IPS-15b (cell line): ENCODE data around the gene PHLDA3.

Source experiments
- H3K27me3 ChIP-seq: one replicate; pipeline ENCODE4 v1.6.1; 2013; ENCODE audit warnings: low read length; ENCODE audit not compliant: control insufficient read depth, insufficient read depth
- H3K36me3 ChIP-seq: one replicate; pipeline ENCODE4 v1.6.1; 2013; ENCODE audit warnings: low read length; ENCODE audit not compliant: control insufficient read depth, insufficient read depth
- H3K4me1 ChIP-seq: one replicate; pipeline ENCODE4 v1.6.1; 2013; ENCODE audit warnings: mild to moderate bottlenecking, low read length; ENCODE audit not compliant: control insufficient read depth, insufficient read depth
- H3K4me3 ChIP-seq: one replicate; pipeline ENCODE4 v1.5.1; 2013; ENCODE audit warnings: low read depth, low read length
- H3K9ac ChIP-seq: one replicate; pipeline ENCODE4 v1.6.1; 2013; ENCODE audit warnings: low read depth, mild to moderate bottlenecking, low read length
- H3K9me3 ChIP-seq: one replicate; pipeline ENCODE4 v1.6.1; 2013; ENCODE audit warnings: mild to moderate bottlenecking, low read length; ENCODE audit not compliant: control insufficient read depth, insufficient read depth

The PHLDA3 gene

DNA sequence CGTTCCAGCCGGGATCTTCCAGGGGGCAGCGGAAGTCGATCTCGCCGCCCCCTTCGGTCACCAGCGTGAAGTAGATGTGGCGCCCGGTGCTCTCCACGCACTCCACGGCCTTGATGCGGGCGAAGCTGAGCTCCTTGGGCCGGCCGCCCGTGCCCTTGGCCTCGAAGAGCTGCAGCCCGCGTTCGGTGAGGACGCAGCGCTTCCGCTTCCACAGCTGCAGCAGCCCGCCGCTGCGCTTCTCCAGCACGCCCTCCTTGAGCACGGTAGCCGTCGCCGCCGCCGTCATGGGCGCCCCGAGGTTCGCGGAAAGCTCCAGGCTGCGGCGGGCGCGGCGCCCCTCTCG, 516 bp downstream of the PHLDA3 start:
- peak overlapping the region; percentile 97 for H3K4me3 ChIP-seq
- peaks cover 9% of the 10 kb centered on the region for H3K4me1 ChIP-seq
- peak overlapping the region; percentile 92 for H3K9ac ChIP-seq
- no peaks in the 10 kb centered on the region for H3K9me3 ChIP-seq
- peaks cover 34% of the 10 kb centered on the region for H3K27me3 ChIP-seq
- H3K36me3 ChIP-seq, result peaks cover 12% of the 10 kb centered on the region

- Histone ChIP-seq H3K4me3 (peak overlapping the region; percentile 97), H3K4me1 (peaks cover 9% of the 10 kb centered on the region), H3K27me3 (peaks cover 26% of the 10 kb centered on the region), H3K36me3 (peaks cover 12% of the 10 kb centered on the region), H3K9ac (no peak overlapping the region), H3K9me3 (no peaks in the 10 kb centered on the region)
Observed at GRCh38 chr1:201466492-201466891, 2.5 kb downstream of the PHLDA3 start.

DNA sequence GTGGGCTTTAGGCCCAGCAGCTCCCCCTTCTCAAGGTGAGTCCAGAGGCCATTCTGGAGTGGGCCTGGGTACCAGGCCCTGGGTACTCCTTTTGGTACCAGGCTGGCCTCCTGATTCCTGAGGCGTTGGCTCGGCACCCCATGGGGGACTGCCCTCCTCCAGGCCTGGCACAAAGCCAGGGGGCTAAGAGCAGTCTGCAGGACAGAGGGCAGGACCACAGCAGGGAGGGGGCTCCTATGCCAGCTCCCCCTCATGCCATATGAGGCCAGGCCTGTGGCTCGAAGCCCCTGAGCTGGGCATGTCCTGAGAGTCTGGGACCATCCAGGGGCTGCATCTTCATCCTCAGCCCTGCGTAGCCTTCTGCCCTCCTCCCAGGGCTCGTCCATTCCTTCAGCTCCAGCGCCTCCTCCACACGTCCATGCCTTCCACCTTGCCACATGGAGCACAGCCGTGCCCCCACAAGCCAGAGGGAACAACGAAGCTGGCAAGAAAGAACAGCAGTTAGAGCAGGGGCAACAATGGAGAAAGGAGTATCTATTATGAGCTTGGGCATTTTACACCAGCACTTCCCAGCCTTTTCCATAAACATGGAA, 3.2 kb downstream of the PHLDA3 start:
- no peak overlapping the region for H3K9ac ChIP-seq
- H3K4me3 ChIP-seq, result peak overlapping the region; percentile 19

GRCh38 chr1:201463071-201463552, 5.9 kb downstream of the PHLDA3 start:
- Histone ChIP-seq H3K27me3 (peaks cover 5% of the 10 kb centered on the region), H3K4me3 (no peak overlapping the region), H3K4me1 (peaks cover 4% of the 10 kb centered on the region), H3K9ac (no peak overlapping the region), H3K36me3 (peaks cover 12% of the 10 kb centered on the region), H3K9me3 (no peaks in the 10 kb centered on the region)

More for the DNA sequence above, 3.2 kb downstream of the PHLDA3 start:
- peaks cover 19% of the 10 kb centered on the region for H3K27me3 ChIP-seq
- no peaks in the 10 kb centered on the region for H3K9me3 ChIP-seq
- peaks cover 9% of the 10 kb centered on the region for H3K4me1 ChIP-seq
- peaks cover 12% of the 10 kb centered on the region for H3K36me3 ChIP-seq

DNA sequence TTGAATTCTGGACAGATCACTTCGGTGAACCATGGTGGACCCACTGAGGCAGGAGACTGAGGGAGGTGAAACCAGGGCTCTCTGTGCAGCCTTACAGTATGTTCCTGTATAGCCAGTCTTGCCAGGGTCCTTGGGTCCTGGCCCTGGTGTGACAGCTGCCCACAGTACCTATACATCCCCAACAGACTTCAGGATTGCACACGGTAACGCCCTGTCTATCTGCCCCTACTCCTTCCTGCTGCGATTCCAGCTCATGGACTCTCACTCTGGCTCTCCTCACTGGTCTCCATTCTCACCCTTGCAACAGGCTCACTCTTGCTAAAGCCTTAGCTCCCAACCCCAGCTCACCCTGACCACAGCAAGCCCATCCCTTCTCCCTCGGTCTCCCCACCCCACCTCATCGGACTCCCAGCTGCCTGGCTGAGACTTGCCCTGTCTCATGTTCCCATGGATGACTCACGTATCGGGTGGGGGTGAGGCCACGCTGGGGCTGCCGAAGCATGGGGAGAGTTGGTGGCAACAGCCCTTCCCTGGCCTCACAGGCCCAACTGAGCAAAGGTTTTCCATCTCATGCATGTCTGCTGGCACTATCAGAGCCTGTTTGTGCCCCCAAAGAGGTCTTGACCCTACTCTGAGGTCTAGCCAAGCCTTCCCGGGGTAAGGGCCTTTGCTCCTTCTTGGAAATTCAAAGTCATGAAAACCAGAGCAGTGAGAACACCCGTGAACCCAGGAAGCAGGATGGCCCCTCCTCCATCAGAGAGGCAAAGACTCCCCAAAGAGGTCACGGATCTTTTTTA, 7.1 kb downstream of the PHLDA3 start:
- no peaks in the 10 kb centered on the region for H3K9me3 ChIP-seq
- H3K9ac ChIP-seq, result no peak overlapping the region
- H3K27me3 ChIP-seq, result no peaks in the 10 kb centered on the region
- no peak overlapping the region for H3K4me3 ChIP-seq
- peaks cover 12% of the 10 kb centered on the region for H3K36me3 ChIP-seq
- peaks cover 7% of the 10 kb centered on the region for H3K4me1 ChIP-seq

GRCh38 chr1:201460814-201461644, 8.0 kb downstream of the PHLDA3 start:
- Histone ChIP-seq H3K9ac (no peak overlapping the region), H3K27me3 (no peaks in the 10 kb centered on the region), H3K36me3 (peaks cover 11% of the 10 kb centered on the region), H3K9me3 (no peaks in the 10 kb centered on the region), H3K4me1 (peaks cover 10% of the 10 kb centered on the region), H3K4me3 (no peak overlapping the region)

DNA sequence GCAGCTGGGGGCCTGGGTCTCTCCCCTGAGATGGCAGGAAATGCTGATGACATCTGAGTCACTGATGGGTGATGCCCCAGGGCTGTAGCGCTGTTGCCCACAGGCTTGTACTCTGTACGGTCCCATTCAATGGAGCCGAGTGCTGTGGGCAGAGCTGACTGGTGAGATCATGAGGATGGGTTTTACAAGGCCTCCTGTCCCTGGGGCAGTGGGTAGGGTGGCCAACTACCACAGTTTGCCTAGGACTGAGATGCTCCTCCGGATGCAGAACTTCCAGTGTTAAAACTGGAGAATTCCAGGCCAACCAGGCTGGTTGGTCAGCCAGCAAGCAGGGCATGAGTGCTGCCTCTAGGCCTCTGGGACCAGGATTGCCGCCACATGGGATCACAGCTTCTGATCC, 9.2 kb downstream of the PHLDA3 start:
- Histone ChIP-seq H3K9ac (no peak overlapping the region), H3K36me3 (no peaks in the 10 kb centered on the region), H3K9me3 (no peaks in the 10 kb centered on the region), H3K27me3 (no peaks in the 10 kb centered on the region), H3K4me3 (no peak overlapping the region), H3K4me1 (peaks cover 13% of the 10 kb centered on the region)

DNA sequence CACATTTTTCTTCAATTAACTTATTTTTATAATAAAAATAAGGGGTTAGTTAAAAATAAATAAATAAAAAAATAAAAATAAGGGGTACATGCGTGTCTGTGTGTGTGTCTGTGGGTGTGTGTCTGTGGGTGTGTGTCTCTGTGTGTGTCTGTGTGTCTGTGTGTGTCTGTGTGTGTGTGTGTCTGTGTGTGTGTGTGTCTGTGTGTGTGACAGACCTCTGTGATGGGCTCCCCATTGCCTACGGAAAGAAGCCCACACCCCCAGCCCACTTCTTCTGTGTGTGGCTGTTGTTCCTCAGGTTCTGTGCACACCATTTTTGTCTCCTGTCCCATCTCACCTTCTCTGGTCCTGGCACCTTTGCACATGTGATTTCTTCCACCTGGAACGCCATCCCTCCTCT, 9.9 kb downstream of the PHLDA3 start:
- Histone ChIP-seq H3K9me3 (no peaks in the 10 kb centered on the region), H3K27me3 (no peaks in the 10 kb centered on the region), H3K9ac (no peak overlapping the region), H3K4me1 (peaks cover 13% of the 10 kb centered on the region), H3K36me3 (no peaks in the 10 kb centered on the region), H3K4me3 (no peak overlapping the region)

DNA sequence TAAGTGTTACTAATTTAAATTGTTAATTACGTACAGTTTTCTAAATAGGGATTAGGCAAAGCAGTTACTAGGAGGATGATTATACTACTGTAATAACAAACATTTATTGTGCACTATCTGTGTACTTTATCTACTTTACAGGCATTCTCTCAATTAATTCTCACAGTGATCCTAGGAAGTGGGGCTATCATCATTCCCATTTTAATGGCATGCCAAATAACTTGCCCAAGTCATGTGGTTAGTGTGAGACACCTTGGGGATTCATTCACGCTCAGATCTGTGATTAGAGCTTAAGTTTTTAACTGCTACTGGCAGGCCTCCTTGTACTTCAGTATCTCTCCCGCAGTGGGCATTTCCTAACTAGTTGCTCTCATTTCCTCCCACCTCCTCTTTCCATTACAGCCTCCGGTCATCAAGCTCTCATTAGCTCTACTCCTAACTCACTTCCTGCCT, 11.5 kb downstream of the PHLDA3 start:
- Histone ChIP-seq H3K9me3 (no peaks in the 10 kb centered on the region), H3K4me1 (peaks cover 13% of the 10 kb centered on the region), H3K4me3 (no peak overlapping the region), H3K36me3 (no peaks in the 10 kb centered on the region), H3K27me3 (no peaks in the 10 kb centered on the region), H3K9ac (no peak overlapping the region)

- Histone ChIP-seq H3K36me3 (no peaks in the 10 kb centered on the region), H3K9me3 (no peaks in the 10 kb centered on the region), H3K4me1 (peaks cover 13% of the 10 kb centered on the region), H3K27me3 (no peaks in the 10 kb centered on the region), H3K9ac (no peak overlapping the region), H3K4me3 (no peak overlapping the region)
Observed at GRCh38 chr1:201456499-201457309, 12.3 kb downstream of the PHLDA3 start.

- Histone ChIP-seq H3K27me3 (no peaks in the 10 kb centered on the region), H3K9me3 (no peaks in the 10 kb centered on the region), H3K36me3 (no peaks in the 10 kb centered on the region), H3K9ac (no peak overlapping the region), H3K4me1 (peaks cover 17% of the 10 kb centered on the region), H3K4me3 (no peak overlapping the region)
Observed at GRCh38 chr1:201455098-201455497, 13.9 kb downstream of the PHLDA3 start.
